Stromal cell of bone marrow (primary cell): ENCODE results near the gene PAXX.

Source experiments
- DNase-seq: peaks from one replicate; pipeline ENCODE4 v3.0.0-alpha.2; 2012; ENCODE audit warnings: low read depth

PAXX gene

DNA sequence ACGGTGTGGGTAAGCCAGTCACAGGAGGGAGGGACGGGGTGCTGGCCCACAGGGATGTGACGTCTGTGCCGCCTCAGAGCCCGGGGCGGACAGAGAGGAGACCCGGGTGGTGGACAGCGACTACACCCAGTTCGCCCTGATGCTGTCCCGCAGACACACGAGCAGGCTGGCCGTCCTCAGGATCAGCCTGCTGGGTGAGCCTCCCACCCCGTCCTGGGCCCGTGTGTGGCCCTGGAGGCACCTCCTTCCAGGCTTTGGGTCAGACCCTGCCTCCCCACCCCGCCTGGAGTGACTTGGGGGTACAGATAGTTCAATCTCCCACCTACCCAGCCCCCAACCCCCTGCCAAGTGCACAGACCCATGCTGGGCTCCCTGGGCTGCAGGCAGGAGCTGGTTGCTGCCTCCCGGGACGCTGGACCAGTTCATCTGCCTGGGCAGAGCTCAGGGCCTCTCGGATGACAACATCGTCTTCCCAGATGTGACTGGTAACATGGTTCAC lies 38.4 kb upstream of the PAXX start:
- DNase-seq: no peak

GRCh38 chr9:136954270-136955083 lies 37.7 kb upstream of the PAXX start:
- no peak for DNase-seq

- no peak for DNase-seq
These were observed 36.9 kb upstream of the PAXX start for GRCh38 chr9:136955202-136955942.

GRCh38 chr9:136955943-136956335 lies 36.3 kb upstream of the PAXX start:
- no peak for DNase-seq

- DNase-seq: no peak
These were observed 35.6 kb upstream of the PAXX start for GRCh38 chr9:136956604-136957003.

DNA sequence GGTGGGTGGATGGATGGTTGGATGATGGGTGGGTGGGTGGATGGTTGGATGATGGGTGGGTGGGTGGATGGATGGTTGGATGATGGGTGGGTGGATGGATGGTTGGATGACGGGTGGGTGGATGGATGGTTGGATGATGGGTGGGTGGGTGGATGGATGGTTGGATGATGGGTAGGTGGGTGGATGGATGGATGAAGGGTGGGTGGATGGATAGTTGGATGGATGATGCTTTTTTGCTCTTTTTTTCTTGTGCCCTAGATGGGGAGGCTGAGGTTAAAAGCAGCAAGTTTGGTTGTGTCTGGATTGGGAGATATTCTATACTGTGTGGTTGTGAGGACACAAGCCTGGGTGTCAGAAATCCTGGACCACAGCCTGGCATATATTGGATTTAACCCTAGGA lies 34.8 kb upstream of the PAXX start:
- no peak for DNase-seq

DNA sequence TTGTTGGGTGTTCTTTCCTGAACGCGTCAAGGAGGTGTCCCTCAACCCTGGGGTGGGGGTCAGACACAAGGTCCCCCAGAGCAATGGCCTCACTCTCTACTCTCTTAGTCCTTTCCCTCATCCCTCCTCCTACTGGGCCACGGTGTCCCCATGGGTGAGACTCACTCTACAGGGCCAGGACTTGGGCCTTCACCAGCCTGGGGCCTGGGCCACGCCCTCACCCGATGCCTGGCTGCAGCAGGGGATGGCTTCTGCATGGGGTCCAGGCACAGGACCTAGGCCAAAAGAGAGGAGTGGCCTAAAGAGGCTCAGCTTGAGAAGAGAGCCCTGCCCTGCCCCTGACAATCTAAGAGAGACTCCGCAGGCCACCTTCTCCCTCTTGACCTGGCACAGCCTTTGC lies 34.3 kb upstream of the PAXX start:
- no peak for DNase-seq

- DNase-seq: no peak
These were observed 33.7 kb upstream of the PAXX start for GRCh38 chr9:136958473-136958872.

DNA sequence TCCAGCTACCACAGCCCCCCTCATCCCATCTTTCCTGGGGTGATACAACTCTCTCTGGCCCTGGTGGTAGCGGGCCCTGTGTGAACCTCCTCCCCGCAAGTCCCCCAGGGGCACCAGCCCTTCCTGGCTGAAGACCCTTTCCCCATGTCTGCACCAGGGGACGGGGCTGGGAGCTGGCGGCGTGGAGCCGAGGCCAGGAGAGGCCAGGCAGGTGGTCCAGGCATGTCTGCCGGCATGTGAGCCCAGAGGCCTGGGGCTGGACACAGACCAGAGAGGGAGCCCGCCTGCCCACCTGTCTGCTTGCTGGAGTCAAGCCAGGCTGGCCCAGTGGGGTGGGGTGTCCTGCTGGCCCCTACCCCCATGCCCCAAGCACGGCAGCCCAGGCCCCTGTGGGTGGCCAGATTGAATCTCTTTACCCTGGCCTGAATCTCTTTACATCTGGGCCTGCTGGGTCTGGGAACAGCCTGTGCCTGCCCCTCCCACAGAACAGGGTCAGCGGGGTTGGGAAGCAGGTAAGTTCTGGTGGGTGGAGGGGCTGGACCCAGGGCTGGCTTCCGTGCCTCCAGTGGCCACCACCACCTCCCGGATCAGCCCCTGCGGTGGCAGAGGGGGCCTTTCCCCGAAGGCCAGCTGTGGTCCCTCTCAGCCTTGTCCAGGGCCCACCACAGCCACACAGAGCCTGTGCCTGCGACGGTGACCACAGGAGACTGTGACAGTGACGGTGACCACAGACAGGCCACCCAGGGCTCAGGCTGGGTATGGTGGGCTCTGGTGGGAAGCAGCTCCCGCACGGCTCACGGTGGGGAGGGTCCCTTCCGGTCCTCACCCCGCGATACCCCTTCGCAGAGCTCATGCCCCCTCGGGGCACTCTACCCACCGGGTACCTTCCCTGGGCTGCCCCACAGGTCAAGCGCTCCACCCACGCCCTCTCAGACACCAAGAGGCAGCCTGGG lies 33.0 kb upstream of the PAXX start:
- no peak for DNase-seq

- no peak for DNase-seq
These were observed 31.8 kb upstream of the PAXX start for GRCh38 chr9:136960212-136960937.

DNA sequence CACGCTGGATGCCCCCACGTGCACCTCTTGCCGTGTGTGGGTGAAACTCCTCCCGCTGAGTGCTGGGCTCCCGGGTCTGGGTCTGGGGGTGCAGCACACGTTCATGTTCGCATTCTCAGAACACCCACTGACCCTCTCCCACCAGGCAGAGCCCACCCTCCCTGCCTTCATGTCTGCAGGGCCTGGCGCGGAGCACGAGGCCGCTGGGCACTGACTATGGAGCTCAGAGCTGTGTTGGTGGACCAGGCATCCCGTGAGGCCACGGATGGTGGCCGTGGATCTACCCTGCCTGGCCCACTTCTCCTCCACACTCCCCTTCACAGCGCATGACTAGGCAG lies 31.3 kb upstream of the PAXX start:
- no peak for DNase-seq

- DNase-seq: no peak
These were observed 30.8 kb upstream of the PAXX start for GRCh38 chr9:136961279-136962065.

- DNase-seq: no peak
These were observed 30.1 kb upstream of the PAXX start for GRCh38 chr9:136962163-136962562.

DNA sequence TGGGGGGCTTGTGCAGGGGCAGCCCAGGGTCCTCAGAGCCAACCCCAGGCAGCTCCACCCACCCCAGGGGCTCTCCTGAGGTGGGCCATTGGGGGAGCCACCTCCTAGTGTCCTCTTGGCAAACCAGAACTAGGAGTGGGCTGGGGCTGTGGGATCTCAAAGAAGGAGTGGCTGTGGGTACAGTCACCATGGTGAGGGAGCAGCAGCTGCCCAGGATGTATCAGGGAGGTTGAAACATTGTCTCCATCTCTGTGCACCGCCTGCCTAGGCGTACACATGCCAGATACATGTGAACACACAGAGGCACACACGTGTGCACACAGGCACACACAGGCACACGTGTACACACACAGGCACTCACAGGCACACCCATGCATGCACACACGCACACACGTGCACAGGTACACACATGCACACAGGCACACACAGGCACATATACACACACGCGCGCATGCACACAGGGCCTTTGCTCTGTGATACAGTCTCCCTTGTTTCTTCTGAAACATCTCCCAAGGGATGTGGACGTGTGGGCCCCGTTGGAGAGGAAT lies 29.4 kb upstream of the PAXX start:
- no peak for DNase-seq

DNA sequence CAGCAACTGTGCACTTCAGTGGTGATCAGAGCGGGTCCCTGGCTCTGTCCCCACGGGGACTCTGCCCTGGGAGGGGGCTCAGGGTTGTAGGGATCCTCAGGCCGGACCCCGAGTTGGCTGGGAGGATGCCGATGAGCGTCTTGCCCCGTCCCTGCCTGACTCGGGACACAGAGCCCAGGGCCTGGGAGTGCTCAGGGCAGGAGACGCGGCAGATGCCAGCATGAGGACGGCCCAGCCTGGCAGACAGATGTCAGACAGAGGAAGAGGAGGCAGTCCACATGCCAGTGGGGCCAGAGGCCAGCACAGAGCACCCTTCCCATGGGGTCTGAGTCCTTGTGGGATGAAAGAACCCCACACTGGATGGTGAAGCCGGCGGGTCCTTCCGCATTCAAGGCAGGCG lies 28.9 kb upstream of the PAXX start:
- no peak for DNase-seq

DNA sequence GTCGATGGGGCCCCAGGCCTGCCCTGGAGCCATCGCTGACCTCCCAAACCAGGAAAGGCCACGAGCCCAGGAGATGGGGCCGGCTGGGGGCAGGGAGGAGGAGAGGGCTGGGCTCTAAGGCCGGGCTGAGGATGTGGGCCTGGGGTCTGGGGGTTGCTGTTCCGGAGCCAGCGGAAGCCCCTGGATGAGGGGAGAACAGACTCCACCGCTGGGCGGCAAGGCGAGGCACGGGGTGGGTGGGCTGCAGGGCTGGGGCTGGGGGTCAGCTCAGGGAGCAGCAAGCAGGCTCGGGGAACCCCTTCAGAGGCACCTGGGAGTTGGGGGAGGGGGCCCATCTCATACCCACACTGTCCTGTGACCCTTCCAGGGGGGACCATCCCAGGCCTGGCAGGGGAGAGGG lies 28.5 kb upstream of the PAXX start:
- no peak for DNase-seq

GRCh38 chr9:136964171-136964689 lies 28.0 kb upstream of the PAXX start:
- DNase-seq: no peak

GRCh38 chr9:136964833-136965422 lies 27.3 kb upstream of the PAXX start:
- no peak for DNase-seq

GRCh38 chr9:136965771-136966484 lies 26.3 kb upstream of the PAXX start:
- DNase-seq: no peak
